GM08714 (cell line): ENCODE results near the gene KRTAP5-5.

Experiments used
- H3K4me3 ChIP-seq: fragments of 200-500 bp; sonication (Bioruptor generic); 2 replicates; pipeline ENCODE4 v1.5.1; 2014; ENCODE audit warnings: mild to moderate bottlenecking, low read length, inconsistent platforms
- ZNF274 ChIP-seq: IDR thresholded peaks from 2 replicates; pipeline ENCODE4 v1.6.1; 2012; ENCODE audit warnings: mild to moderate bottlenecking, low read depth, low read length

KRTAP5-5 gene

DNA sequence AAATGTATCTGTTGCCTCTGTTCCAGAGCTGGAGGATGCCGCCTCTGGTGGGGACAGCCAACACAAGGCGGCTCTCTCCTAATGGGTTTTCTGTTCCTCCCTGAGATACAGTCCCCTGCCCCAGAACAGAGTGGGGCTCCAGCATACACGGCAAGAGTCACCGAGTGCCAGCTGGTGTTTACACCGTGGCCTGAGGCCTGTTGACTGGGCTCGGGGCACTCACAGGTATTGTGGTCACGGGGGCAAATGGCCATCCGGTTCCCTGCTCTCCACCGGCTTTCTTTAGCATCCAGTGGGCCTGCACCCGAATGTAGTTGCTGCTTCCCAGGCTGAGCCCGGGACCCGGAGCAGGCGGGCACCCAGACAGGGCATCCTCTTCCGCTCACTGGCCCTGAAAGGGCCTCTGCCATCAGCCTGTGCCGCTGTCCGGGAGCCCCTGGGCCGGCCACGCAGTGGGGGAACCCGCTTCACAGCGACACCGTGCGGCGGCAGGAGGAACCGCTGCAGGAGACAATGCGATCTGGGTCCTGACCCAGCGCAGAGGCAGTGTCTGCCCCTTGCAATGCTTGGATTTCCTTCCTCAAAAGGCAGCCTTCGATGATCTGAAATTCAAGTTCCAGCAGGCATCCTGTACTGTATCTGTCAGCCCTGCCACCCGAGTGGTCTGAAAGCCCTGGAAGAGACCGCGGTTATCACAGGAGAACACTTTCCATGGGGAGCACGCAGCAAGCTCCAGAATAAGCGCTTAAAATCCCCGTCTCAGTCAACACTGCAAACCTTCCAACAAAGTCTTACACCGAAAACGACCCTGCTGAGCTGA lies 859 bp upstream of the KRTAP5-5 start:
- H3K4me3 ChIP-seq: no peak overlapping the region
- no peak for TF ChIP-seq ZNF274

DNA sequence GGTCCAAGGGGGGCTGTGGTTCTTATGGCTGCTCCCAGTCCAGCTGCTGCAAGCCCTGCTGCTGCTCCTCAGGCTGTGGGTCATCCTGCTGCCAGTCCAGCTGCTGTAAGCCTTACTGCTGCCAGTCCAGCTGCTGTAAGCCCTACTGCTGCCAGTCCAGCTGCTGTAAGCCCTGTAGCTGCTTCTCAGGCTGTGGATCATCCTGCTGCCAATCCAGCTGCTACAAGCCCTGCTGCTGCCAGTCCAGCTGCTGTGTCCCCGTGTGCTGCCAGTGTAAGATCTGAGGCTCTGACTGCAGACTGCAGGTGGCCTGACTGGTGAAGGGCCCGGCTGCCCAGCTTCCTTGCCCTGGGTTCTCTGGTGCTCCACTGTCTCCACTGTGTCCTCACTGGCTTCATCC lies 696 bp downstream of the KRTAP5-5 start:
- TF ChIP-seq ZNF274: no peak

GRCh38 chr11:1631066-1631568 lies 1.5 kb downstream of the KRTAP5-5 start:
- TF ChIP-seq ZNF274: no peak
- no peak overlapping the region for H3K4me3 ChIP-seq

More for the DNA sequence above, 696 bp downstream of the KRTAP5-5 start:
- H3K4me3 ChIP-seq: no peak overlapping the region

GRCh38 chr11:1632053-1632714 lies 2.6 kb downstream of the KRTAP5-5 start:
- no peak overlapping the region for H3K4me3 ChIP-seq
- no peak for TF ChIP-seq ZNF274

DNA sequence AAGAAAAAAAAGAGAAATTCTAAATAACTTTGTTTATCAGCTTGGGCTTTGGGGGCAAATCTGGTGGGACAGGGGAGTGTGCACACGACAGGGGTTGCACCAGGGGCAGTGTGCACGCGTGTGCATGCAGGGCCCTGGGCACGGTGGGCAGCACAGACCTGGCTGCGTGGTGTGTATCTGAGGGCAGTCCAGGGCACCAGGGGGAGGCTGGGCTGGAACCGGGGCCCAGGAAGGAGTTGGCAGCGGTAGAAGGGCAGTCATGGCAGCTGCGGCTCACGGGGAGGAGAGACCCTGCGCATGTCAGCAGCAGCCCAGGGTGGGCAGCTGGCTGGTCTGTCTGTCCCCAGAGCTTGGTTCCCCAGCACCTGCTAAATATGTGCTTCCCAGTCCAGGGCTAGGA lies 4.3 kb downstream of the KRTAP5-5 start:
- no peak overlapping the region for H3K4me3 ChIP-seq
- TF ChIP-seq ZNF274: no peak

- H3K4me3 ChIP-seq: no peak overlapping the region
- no peak for TF ChIP-seq ZNF274
These were observed 6.8 kb downstream of the KRTAP5-5 start for GRCh38 chr11:1636291-1636950.

- H3K4me3 ChIP-seq: no peak overlapping the region
- TF ChIP-seq ZNF274: no peak
These were observed 8.1 kb downstream of the KRTAP5-5 start for GRCh38 chr11:1637628-1638027.

GRCh38 chr11:1638344-1638743 lies 8.8 kb downstream of the KRTAP5-5 start:
- TF ChIP-seq ZNF274: no peak
- no peak overlapping the region for H3K4me3 ChIP-seq

DNA sequence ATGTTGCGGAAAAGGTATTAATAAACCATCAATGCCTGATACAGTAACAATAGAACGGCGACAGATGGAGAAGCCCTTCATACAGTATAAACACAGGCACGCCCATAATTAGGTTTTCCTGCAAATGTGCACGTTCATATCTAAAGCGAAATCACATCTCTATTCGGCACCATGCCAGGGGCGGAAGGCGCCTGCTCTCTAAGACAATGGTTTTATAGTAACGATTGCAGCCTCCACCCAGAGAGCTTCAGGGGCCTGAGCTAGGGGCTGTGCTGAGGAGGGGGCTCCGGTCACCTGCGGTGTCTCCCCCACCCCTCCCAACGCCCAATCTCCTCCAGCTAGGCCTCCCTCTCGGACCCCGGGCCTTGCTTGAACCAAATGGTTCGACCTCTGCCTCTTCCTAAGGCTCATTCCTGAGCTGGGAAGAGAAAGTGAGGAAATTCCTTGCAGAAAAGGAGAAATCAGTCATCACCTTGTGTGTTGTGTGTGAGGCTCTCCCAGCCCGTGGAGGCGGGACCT lies 9.6 kb downstream of the KRTAP5-5 start:
- TF ChIP-seq ZNF274: no peak
- no peak overlapping the region for H3K4me3 ChIP-seq

DNA sequence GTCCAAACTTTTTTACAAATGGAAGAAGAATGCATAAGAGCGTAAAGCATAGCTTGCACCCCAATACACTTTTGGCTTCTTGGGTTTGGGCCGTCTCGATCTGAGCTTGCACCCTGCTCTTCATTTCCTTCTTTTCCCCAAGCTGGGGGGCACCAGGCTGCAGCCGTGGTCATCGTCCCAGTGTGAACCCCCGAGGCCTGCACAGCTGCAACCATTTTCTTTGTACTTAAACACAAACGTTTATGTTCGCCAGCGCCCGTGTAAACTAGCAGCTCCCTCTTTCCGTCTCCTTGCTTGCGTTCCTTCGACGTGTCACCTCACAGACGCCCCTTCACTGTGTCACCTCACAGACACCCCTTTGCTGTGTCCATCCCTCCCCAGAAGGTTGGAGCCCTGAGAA lies 10.1 kb downstream of the KRTAP5-5 start:
- H3K4me3 ChIP-seq: no peak overlapping the region
- TF ChIP-seq ZNF274: no peak

DNA sequence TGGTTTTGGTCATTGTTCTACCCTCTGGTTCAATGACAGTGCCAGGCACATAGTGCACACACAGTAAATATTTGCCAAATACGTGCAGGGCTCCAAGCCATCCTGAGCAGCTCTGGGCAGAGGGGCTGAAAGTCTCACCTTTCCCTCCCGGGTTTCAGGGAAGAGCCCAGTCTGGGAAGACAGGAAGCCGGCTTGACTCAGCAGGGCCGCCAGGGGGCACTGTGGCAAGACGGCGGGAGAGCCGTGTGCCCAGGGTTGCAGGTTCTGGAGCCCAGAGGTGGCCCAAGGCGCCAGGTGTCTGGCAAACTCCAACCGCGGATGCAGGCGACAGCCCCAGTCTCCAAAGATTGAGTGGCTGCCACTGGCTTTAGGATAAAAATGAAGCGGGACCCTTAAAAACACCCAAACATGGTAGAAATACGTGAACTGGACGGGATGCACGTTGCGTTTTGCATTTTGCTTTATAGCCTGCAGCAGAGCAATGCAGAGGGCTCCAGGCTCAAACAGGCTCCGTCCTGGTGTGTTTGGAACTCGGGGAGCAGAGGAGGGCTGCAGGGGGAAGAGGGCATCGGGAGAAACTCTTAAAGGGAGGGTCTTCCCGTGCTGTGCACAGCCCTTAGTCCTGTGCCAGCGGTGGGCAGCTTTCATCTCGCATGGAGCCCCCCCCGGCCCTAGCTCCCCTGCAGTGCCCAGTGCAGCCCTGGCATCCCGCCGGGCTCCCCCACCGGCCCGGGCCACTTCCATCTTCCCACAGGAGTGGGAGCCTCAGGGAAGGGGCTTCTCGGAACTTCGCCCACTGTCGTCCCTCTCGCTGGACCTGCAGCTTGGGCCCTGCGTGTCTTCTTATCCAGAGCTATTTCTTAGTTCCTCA lies 10.7 kb downstream of the KRTAP5-5 start:
- no peak overlapping the region for H3K4me3 ChIP-seq
- TF ChIP-seq ZNF274: no peak

GRCh38 chr11:1641096-1641495 lies 11.5 kb downstream of the KRTAP5-5 start:
- no peak overlapping the region for H3K4me3 ChIP-seq
- no peak for TF ChIP-seq ZNF274

GRCh38 chr11:1642288-1643145 lies 12.9 kb downstream of the KRTAP5-5 start:
- no peak for TF ChIP-seq ZNF274
- no peak overlapping the region for H3K4me3 ChIP-seq
